ENCODE data around the gene MMEL1. TPM values are rescaled to one million over a fixed set of nuclear protein-coding genes. Genes with fewer than 3 reads are reported as not detected.
"Not testable (repeated sequence)": the region's sequence is repeated elsewhere in the genome, so short reads cannot be mapped to it uniquely, and the experiment has no call there.

The MMEL1 gene, protein sequence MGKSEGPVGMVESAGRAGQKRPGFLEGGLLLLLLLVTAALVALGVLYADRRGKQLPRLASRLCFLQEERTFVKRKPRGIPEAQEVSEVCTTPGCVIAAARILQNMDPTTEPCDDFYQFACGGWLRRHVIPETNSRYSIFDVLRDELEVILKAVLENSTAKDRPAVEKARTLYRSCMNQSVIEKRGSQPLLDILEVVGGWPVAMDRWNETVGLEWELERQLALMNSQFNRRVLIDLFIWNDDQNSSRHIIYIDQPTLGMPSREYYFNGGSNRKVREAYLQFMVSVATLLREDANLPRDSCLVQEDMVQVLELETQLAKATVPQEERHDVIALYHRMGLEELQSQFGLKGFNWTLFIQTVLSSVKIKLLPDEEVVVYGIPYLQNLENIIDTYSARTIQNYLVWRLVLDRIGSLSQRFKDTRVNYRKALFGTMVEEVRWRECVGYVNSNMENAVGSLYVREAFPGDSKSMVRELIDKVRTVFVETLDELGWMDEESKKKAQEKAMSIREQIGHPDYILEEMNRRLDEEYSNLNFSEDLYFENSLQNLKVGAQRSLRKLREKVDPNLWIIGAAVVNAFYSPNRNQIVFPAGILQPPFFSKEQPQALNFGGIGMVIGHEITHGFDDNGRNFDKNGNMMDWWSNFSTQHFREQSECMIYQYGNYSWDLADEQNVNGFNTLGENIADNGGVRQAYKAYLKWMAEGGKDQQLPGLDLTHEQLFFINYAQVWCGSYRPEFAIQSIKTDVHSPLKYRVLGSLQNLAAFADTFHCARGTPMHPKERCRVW
- polyA plus RNA-seq (2013, experiment 1 of 2) = 0.59 TPM
- polyA plus RNA-seq (2013, experiment 2 of 2) = not detected

DNA sequence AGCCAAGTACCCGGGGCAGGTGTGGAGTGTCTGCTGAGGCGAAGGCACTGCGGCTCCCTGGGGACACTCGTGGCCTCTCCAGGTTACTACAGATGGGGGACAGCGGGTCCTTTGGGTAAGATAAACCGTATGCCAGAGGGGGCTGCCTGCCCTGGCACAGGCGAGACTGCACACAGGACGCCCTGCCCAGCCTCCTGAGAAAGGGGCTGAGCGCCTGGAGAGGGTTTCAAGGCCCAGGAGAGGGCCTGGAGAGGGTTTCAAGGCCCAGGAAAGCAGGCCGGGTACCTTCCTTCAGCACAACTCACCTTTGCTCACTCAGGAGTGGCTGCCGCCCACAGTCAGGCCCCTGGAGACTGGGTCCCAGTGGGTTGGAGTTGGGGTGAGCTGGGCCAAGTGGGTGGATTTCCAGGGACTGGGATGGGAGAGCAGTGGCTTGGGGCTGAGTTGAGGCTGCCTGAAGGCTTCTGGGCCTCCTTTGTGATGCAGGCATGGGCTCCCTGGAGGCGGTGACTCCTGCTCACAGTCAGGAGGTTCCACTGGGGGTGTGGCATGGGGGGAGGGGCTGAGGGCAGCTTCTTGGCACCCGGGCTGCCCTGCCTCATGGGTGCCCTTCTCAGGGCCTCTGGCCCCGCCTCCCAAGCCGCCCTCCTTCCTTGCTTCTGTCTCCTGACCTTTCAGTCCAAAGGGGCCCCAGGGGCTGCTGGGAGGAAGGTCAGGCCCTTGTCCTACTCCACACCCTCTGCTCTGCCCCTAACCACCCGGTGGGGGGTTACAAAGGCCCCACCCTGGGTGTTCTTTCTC lies at the start of gene MMEL1:
TSS of gene MMEL1 (minus strand) at position 456 of the 801 bp plus-strand sequence. CDS start 3,532 bp downstream, outside the sequence.
- 68 to 75% methylated on average over 10 to 11 of the region's 16 CpGs for WGBS, 2 experiments (ENCODE audit: insufficient coverage in 2 of 2)
- Histone ChIP-seq H3K9me3 (ENCODE audit: control insufficient read depth, low read length) (peaks cover 12% of the 10 kb centered on the region), H3K27ac (ENCODE audit: low read depth, low read length, severe bottlenecking) (no peak within 1 kb of the TSS), H3K4me1 (ENCODE audit: control insufficient read depth, insufficient read depth, low read length, poor library complexity, severe bottlenecking) (no peaks in the 10 kb centered on the region), H3K36me3 (ENCODE audit: control insufficient read depth, insufficient read depth, low read length) (no peaks in the 10 kb centered on the region), H3K4me3 (ENCODE audit: extremely low read depth, insufficient read depth, low read length, poor library complexity, severe bottlenecking) (no peak within 1 kb of the TSS)

DNA sequence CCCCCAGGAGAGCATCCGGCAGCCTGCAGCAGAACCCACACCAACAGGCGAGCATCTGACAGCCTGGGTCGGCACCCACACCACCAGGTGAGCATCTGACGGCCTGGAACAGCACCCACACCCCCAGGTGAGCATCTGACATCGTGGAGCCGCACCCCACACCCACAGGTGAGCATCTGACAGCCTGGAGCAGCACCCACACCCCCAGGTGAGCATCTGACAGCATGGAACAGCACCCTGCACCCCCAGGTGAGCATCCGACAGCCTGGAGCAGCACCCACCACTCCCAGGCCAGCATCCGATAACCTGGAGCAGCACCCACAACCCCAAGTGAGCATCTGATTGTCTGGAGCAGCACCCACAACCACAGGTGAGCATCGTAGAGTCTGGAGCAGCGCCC lies 43.9 kb upstream of the MMEL1 start:
- not testable (repeated sequence) for H3K9me3 ChIP-seq (ENCODE audit: control insufficient read depth, low read length); H3K36me3 ChIP-seq (ENCODE audit: control insufficient read depth, insufficient read depth, low read length); H3K4me1 ChIP-seq (ENCODE audit: control insufficient read depth, insufficient read depth, low read length, poor library complexity, severe bottlenecking); H3K27ac ChIP-seq (ENCODE audit: low read depth, low read length, severe bottlenecking); H3K4me3 ChIP-seq (ENCODE audit: extremely low read depth, insufficient read depth, low read length, poor library complexity, severe bottlenecking)
- WGBS, 2 experiments (ENCODE audit: insufficient coverage in 2 of 2) = no CpG with 5 or more reads among the region's 10 CpGs

DNA sequence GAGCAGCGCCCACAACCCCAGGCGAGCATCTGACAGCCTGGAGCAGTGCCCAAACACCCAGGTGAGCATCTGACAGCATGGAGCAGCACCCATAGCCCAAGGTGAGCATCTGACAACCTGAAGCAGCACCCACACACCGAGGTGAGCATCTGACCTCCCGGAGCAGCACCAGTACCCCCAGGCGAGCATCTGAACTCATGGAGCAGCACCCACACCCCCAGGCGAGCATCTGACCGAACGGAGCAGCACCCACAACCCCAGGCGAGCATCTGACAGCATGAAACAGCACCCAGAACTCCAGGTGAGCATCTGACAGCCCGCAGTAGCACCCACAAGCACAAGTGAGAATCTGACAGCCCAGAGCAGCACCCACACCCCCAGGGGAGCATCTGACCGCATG lies 38.8 kb upstream of the MMEL1 start:
- H3K9me3 ChIP-seq (ENCODE audit: control insufficient read depth, low read length); H3K4me3 ChIP-seq (ENCODE audit: extremely low read depth, insufficient read depth, low read length, poor library complexity, severe bottlenecking); H3K36me3 ChIP-seq (ENCODE audit: control insufficient read depth, insufficient read depth, low read length); H3K27ac ChIP-seq (ENCODE audit: low read depth, low read length, severe bottlenecking); H3K4me1 ChIP-seq (ENCODE audit: control insufficient read depth, insufficient read depth, low read length, poor library complexity, severe bottlenecking): not testable (repeated sequence)
- 56 to 61% methylated on average over 4 to 6 of the region's 11 CpGs for WGBS, 2 experiments (ENCODE audit: insufficient coverage in 2 of 2)

DNA sequence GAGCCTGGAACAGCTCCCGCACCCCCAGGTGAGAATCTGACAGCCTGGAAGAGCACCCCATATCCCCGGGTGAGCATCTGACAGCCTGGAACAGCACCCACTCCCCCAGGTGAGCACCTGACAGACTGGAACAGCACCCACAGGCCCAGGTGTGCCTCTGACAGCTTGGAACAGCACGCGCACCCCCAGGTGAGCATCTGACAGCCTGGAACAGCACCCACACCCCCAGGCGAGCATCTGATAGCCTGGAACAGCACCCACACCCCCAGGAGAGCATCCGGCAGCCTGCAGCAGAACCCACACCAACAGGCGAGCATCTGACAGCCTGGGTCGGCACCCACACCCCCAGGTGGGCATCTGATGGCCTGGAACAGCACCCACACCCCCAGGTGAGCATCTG lies 27.0 kb upstream of the MMEL1 start:
- H3K4me3 ChIP-seq (ENCODE audit: extremely low read depth, insufficient read depth, low read length, poor library complexity, severe bottlenecking); H3K27ac ChIP-seq (ENCODE audit: low read depth, low read length, severe bottlenecking); H3K4me1 ChIP-seq (ENCODE audit: control insufficient read depth, insufficient read depth, low read length, poor library complexity, severe bottlenecking); H3K36me3 ChIP-seq (ENCODE audit: control insufficient read depth, insufficient read depth, low read length): not testable (repeated sequence)
- H3K9me3 ChIP-seq (ENCODE audit: control insufficient read depth, low read length) = peaks cover 14% of the 10 kb centered on the region
- 60% methylated on average over 3 of the region's 8 CpGs for WGBS, 2 experiments (ENCODE audit: insufficient coverage in 2 of 2)

DNA sequence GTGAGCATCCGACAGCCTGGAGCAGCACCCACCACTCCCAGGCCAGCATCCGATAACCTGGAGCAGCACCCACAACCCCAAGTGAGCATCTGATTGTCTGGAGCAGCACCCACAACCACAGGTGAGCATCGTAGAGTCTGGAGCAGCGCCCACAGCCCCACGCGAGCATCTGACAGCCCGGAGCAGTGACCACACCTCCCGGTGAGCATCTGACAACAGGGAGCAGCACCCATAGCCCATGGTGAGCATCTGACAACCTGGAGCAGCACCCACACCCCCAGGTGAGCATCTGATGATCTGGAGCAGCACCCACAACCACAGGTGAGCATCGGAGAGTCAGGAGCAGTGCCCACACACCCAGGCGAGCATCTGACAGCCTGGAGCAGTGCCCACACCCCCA lies 25.1 kb upstream of the MMEL1 start:
- H3K4me1 ChIP-seq (ENCODE audit: control insufficient read depth, insufficient read depth, low read length, poor library complexity, severe bottlenecking); H3K27ac ChIP-seq (ENCODE audit: low read depth, low read length, severe bottlenecking); H3K36me3 ChIP-seq (ENCODE audit: control insufficient read depth, insufficient read depth, low read length); H3K4me3 ChIP-seq (ENCODE audit: extremely low read depth, insufficient read depth, low read length, poor library complexity, severe bottlenecking): not testable (repeated sequence)
- peaks cover 32% of the 10 kb centered on the region for H3K9me3 ChIP-seq (ENCODE audit: control insufficient read depth, low read length)
- WGBS, 2 experiments (ENCODE audit: insufficient coverage in 2 of 2) = 84 to 89% methylated on average over 6 of the region's 10 CpGs

DNA sequence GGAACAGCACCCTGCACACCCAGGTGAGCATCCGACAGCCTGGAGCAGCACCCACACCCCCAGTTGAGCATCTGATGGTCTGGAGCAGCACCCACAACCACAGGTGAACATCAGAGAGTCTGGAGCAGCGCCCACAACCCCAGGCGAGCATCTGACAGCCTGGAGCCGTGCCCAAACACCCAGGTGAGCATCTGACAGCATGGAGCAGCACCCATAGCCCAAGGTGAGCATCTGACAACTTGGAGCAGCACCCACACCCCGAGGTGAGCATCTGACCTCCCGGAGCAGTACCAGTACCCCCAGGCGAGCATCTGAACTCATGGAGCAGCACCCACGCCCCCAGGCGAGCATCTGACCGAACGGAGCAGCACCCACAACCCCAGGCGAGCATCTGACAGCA lies 24.3 kb upstream of the MMEL1 start:
- H3K27ac ChIP-seq (ENCODE audit: low read depth, low read length, severe bottlenecking); H3K36me3 ChIP-seq (ENCODE audit: control insufficient read depth, insufficient read depth, low read length); H3K4me1 ChIP-seq (ENCODE audit: control insufficient read depth, insufficient read depth, low read length, poor library complexity, severe bottlenecking); H3K4me3 ChIP-seq (ENCODE audit: extremely low read depth, insufficient read depth, low read length, poor library complexity, severe bottlenecking): not testable (repeated sequence)
- WGBS, 2 experiments (ENCODE audit: insufficient coverage in 2 of 2) = 39 to 45% methylated on average over 3 to 4 of the region's 12 CpGs
- H3K9me3 ChIP-seq (ENCODE audit: control insufficient read depth, low read length) = peaks cover 40% of the 10 kb centered on the region

DNA sequence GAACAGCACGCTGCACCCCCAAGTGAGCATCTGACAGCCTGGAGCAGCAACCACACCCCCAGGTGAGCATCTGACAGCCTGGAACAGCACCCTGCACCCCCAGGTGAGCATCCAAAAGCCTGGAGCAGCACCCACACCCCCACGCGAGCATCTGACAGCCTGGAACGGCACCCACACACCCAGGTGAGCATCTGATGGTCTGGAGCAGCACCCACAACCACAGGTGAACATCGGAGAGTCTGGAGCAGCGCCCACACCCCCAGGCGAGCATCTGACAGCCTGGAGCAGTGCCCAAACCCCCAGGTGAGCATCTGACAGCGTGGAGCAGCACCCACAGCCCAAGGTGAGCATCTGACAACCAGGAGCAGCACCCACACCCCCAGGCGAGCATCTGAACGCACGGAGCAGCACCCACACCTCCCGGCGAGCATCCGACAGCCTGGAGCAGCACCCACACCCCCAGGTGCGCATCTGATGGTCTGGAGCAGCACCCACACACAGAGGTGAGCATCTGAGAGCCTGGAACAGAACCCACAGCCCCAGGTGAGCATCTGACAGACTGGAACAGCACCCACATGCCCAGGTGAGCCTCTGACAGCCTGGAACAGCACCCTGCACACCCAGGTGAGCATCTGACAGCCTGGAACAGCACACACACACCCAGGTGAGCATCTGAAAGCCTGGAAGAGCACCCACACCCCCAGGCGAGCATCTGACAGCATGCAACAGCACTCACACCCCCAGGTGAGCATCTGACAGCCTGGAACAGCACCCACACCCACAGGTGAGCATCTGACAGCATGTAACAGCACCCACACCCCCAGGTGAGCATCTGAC lies 23.0 kb upstream of the MMEL1 start:
- peaks cover 42% of the 10 kb centered on the region for H3K9me3 ChIP-seq (ENCODE audit: control insufficient read depth, low read length)
- H3K4me3 ChIP-seq (ENCODE audit: extremely low read depth, insufficient read depth, low read length, poor library complexity, severe bottlenecking); H3K36me3 ChIP-seq (ENCODE audit: control insufficient read depth, insufficient read depth, low read length); H3K4me1 ChIP-seq (ENCODE audit: control insufficient read depth, insufficient read depth, low read length, poor library complexity, severe bottlenecking); H3K27ac ChIP-seq (ENCODE audit: low read depth, low read length, severe bottlenecking): not testable (repeated sequence)
- 41 to 45% methylated on average over 16 of the region's 16 CpGs for WGBS, 2 experiments (ENCODE audit: insufficient coverage in 2 of 2)

DNA sequence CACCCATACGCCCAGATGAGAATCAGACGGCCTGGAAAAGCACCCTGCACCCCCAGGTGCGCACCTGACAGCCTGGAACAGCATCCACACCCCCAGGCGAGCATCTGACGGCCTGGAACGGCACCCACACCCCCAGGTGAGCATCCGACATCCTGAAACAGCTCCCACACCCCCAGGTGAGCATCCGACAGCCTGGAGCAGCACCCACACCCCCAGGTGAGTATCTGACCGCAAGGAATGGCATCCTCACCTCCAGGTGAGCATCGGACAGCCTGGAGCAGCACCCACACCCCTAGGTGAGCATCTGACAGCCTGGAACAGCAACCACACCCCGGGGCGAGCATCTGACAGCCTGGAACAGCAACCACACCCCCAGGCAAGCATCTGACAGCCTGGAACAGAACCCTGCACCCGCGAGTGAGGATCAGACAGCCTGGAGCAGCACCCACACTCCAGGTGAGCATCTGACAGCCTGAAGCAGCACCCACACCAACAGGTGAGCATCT lies 21.7 kb upstream of the MMEL1 start:
- H3K27ac ChIP-seq (ENCODE audit: low read depth, low read length, severe bottlenecking); H3K4me3 ChIP-seq (ENCODE audit: extremely low read depth, insufficient read depth, low read length, poor library complexity, severe bottlenecking); H3K36me3 ChIP-seq (ENCODE audit: control insufficient read depth, insufficient read depth, low read length); H3K4me1 ChIP-seq (ENCODE audit: control insufficient read depth, insufficient read depth, low read length, poor library complexity, severe bottlenecking): not testable (repeated sequence)
- WGBS, 2 experiments (ENCODE audit: insufficient coverage in 2 of 2) = 37 to 45% methylated on average over 14 of the region's 14 CpGs
- H3K9me3 ChIP-seq (ENCODE audit: control insufficient read depth, low read length) = peaks cover 51% of the 10 kb centered on the region

DNA sequence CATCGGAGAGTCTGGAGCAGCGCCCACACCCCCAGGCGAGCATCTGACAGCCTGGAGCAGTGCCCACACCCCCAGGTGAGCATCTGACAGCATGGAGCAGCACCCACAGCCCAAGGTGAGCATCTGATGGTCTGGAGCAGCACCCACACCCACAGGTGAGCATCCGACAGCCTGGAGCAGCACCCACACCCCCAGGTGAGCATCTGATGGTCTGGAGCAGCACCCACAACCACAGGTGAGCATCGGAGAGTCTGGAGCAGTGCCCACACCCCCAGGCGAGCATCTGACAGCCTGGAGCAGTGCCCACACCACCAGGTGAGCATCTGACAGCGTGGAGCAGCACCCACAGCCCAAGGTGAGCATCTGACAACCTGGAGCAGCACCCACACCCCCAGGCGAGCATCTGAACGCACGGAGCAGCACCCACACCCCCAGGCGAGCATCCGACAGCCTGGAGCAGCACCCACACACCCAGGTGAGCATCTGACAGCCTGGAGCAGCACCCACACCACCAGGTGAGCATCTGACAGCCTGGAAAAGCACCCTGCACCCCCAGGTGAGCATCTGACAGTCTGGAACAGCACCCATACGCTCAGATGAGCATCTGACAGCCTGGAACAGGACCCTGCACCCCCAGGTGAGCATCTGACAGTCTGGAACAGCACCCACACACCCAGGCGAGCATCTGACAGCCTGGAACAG lies 21.1 kb upstream of the MMEL1 start:
- H3K27ac ChIP-seq (ENCODE audit: low read depth, low read length, severe bottlenecking); H3K36me3 ChIP-seq (ENCODE audit: control insufficient read depth, insufficient read depth, low read length); H3K4me1 ChIP-seq (ENCODE audit: control insufficient read depth, insufficient read depth, low read length, poor library complexity, severe bottlenecking); H3K4me3 ChIP-seq (ENCODE audit: extremely low read depth, insufficient read depth, low read length, poor library complexity, severe bottlenecking): not testable (repeated sequence)
- H3K9me3 ChIP-seq (ENCODE audit: control insufficient read depth, low read length) = peaks cover 51% of the 10 kb centered on the region
- 44 to 46% methylated on average over 14 of the region's 14 CpGs for WGBS, 2 experiments (ENCODE audit: insufficient coverage in 2 of 2)
